Activated B cell treated with CpG ODN at 0.5 μM for 24 hours (primary cell): Measurements from ENCODE around the gene TEX14. TPM values are rescaled to one million over a fixed set of nuclear protein-coding genes. Genes with fewer than 3 reads are reported as not detected.
A peak's percentile ranks its signal among the peaks of the same experiment; 100 is the strongest.

Experiments used
- ATAC-seq: fragments of 200-7000 bp; cut with Tn5 transposase; one replicate; pipeline ENCODE4 v1.10.0; 2021; ENCODE audit warnings: low read depth, mild to moderate bottlenecking, moderate library complexity
- CTCF ChIA-PET: fragments of 350-600 bp; sonication (Branson Sonifier 250); formaldehyde crosslinking; loops from one replicate; lab custom pipeline; 2021; ENCODE audit warnings: antibody characterized with exemption; lab: Charles Lee
- POLR2A ChIA-PET: fragments of 350-600 bp; sonication (Branson Sonifier 250); formaldehyde crosslinking; loops from one replicate; lab custom pipeline; 2021; ENCODE audit warnings: antibody characterized with exemption; lab: Charles Lee
- DNase-seq: peaks from one replicate; pipeline ENCODE4 v3.0.0; 2022
- H3K27ac Mint-ChIP-seq: one replicate; pipeline ENCODE4 v1.8.0; 2020; ENCODE audit warnings: mixed read lengths
- H3K27me3 Mint-ChIP-seq: one replicate; pipeline ENCODE4 v1.8.0; 2021; ENCODE audit warnings: mixed read lengths
- H3K36me3 Mint-ChIP-seq: one replicate; pipeline ENCODE4 v1.8.0; 2021; ENCODE audit warnings: low read depth, mixed read lengths
- H3K4me1 Mint-ChIP-seq: one replicate; pipeline ENCODE4 v1.8.0; 2021; ENCODE audit warnings: mixed read lengths
- H3K4me3 Mint-ChIP-seq: one replicate; pipeline ENCODE4 v1.8.0; 2020; ENCODE audit warnings: mild to moderate bottlenecking, mixed read lengths
- H3K9me3 Mint-ChIP-seq: one replicate; pipeline ENCODE4 v1.8.0; 2020; ENCODE audit warnings: mixed read lengths
- CTCF ChIP-seq: fragments of 200-600 bp; IDR thresholded peaks from one replicate; pipeline ENCODE4 v1.8.0; 2022; ENCODE audit warnings: antibody characterized with exemption, mild to moderate bottlenecking
- intact Hi-C: fragments of 100-400 bp; cut with micrococcal nuclease; formaldehyde crosslinking; loops from one replicate; pipeline ENCODE4 v1.15.1; 2024
- total RNA-seq: library from RNA; stranded (reverse); gene quantifications from 2 replicates; pipeline ENCODE4 v1.2.3, GENCODE V29; 2022

The TEX14 gene
- total RNA-seq, 1 donor from 2014 or later, result 0.16 TPM

DNA sequence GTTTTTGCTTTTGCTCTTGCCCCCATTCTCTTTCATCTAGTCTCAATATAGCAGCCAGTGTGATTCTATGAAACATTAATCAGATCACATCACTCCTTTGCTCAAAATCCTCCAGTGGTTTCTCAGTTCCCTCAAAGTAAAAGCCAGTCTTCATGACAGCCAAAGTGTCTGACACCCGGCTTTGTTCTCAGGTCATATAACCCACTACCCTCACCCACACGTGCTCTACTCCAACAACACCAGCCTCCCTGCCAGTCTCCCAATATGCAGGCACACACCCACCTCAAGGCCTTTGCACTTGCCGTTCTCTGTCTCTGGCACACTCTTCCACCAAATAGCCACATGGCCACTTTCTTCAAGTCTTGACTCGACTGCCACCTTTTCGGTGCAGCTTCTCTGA lies 181.8 kb downstream of the TEX14 start:
- Mint-ChIP-seq H3K27me3 (no peaks in the 10 kb centered on the region), H3K4me3 (no peak overlapping the region), H3K36me3 (peaks cover 79% of the 10 kb centered on the region), H3K9me3 (no peaks in the 10 kb centered on the region), H3K4me1 (peaks cover 56% of the 10 kb centered on the region), H3K27ac (peak overlapping the region; percentile 27)
- POLR2A ChIA-PET, result no interaction called here
- no peak for ATAC-seq
- TF ChIP-seq CTCF, result no peak
- CTCF ChIA-PET, result no interaction called here
- intact Hi-C loops, result loop anchor here (10.0 kb wide), 3 partner anchors 1105 to 1425 kb away; partner anchors contain the start of genes AKAP1, CLTC and MSI2
- DNase-seq, result no peak

DNA sequence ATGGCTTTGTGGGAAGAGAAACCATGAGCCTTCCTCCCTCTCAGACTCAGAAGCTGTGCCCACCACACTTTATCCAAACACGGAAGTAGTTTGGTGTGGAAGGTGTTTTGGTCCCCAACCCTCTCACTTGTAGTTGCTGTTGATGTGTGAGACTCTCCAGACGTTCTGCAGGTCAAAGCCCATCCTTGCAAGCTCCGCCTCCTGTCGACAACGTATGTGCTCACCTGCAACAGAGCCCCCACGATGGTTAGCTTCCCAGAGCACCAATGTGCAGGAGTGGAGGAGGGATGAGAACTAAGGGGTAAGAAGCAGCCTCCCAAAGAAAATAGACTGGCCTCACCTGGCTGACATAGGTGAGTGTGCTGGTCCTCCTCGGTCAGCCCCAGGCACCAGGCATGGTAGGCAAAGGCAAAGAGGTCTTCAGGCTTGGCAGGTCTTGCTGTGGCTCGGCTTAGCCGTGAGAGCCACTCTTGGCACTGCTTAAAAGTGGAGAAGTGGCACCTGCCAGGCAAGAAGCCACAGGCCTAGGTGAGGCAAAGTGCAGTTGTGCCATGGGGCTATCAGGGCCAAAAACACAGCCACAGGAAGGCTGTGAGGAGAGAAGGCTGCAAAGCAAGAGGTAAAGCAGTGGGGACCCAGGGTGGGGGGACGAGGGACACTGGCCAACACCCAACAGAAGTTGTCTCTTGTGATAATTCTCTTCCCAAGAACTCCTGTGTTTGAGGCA lies 183.3 kb downstream of the TEX14 start:
- no peak for TF ChIP-seq CTCF
- no peaks in the 10 kb centered on the region for H3K9me3 Mint-ChIP-seq
- DNase-seq, result no peak
- ChIA-PET POLR2A (interaction anchor here (1.0 kb wide), 1 partner anchor 10 kb away, joined by 3 read pairs; no protein-coding TSS in a partner anchor), CTCF (interaction anchor here (1.3 kb wide), 1 partner anchor 21 kb away, joined by 3 read pairs; the partner anchor contains the start of gene HSF5)
- H3K4me1 Mint-ChIP-seq, result peaks cover 62% of the 10 kb centered on the region
- no peaks in the 10 kb centered on the region for H3K27me3 Mint-ChIP-seq
- intact Hi-C loops, result no loop called here
- no peak overlapping the region for H3K27ac Mint-ChIP-seq
- H3K36me3 Mint-ChIP-seq, result peaks cover 91% of the 10 kb centered on the region
- no peak overlapping the region for H3K4me3 Mint-ChIP-seq
- ATAC-seq, result no peak

- H3K4me1 Mint-ChIP-seq, result peaks cover 50% of the 10 kb centered on the region
- H3K4me3 Mint-ChIP-seq, result no peak overlapping the region
- DNase-seq, result no peak
- TF ChIP-seq CTCF, result no peak
- ATAC-seq, result no peak
- H3K9me3 Mint-ChIP-seq, result no peaks in the 10 kb centered on the region
- ChIA-PET CTCF (no interaction called here), POLR2A (interaction anchor here (0.7 to 1.4 kb wide), 3 partner anchors 11 to 190 kb away, joined by 3 to 5 read pairs (median 4); no protein-coding TSS in a partner anchor)
- peaks cover 92% of the 10 kb centered on the region for H3K36me3 Mint-ChIP-seq
- intact Hi-C loops, result no loop called here
- no peaks in the 10 kb centered on the region for H3K27me3 Mint-ChIP-seq
- H3K27ac Mint-ChIP-seq, result no peak overlapping the region
Observed at GRCh38 chr17:58507123-58507634, 184.7 kb downstream of the TEX14 start.

Other genes with a start within 250 kb of the TEX14 start
- 4.5 and 5.5 TPM in 2 replicates for gene HSF5, start 203.6 kb downstream of the TEX14 start, total RNA-seq
- 109 and 112 TPM in 2 replicates for gene MTMR4, start 177.4 kb downstream of the TEX14 start, total RNA-seq
- 32.8 and 36.8 TPM in 2 replicates for gene RAD51C, start 557 bp upstream of the TEX14 start, total RNA-seq
- gene PPM1E, start 63.8 kb upstream of the TEX14 start, total RNA-seq, result 0.02 and 0.07 TPM in 2 replicates